Caco-2 (cell line): ENCODE data around the gene APOM. TPM values are rescaled to one million over a fixed set of nuclear protein-coding genes. Genes with fewer than 3 reads are reported as not detected.
A peak's percentile ranks its signal among the peaks of the same experiment; 100 is the strongest.

ENCODE experiments used
- BruUV-seq: library from RNA; stranded (reverse); fragments of 400-500 nt; replicated peaks from 2 replicates; lab custom pipeline; 2021; lab: Mats Ljungman, UMichigan
- CTCF ChIA-PET: fragments of 300-600 bp; sonication (Branson Sonifier 250); formaldehyde crosslinking; loops from one replicate; lab custom pipeline; 2022; ENCODE audit warnings: antibody characterized with exemption; lab: Charles Lee
- POLR2A ChIA-PET: fragments of 300-600 bp; sonication (Branson Sonifier 250); formaldehyde crosslinking; loops from one replicate; lab custom pipeline; 2022; ENCODE audit warnings: antibody characterized with exemption; lab: Charles Lee
- DNase-seq, 2 experiments: peaks; one replicate each; pipeline versions ENCODE4 v3.0.0 to v3.0.0-alpha.2; 2020 to 2022
- H3K27me3 ChIP-seq: replicated peaks from 2 replicates; pipeline ENCODE4 v1.6.0; 2011; ENCODE audit warnings: low read length; ENCODE audit not compliant: control insufficient read depth, insufficient read depth
- H3K36me3 ChIP-seq: 2 replicates; pipeline ENCODE4 v1.5.1; 2011; ENCODE audit warnings: low read length; ENCODE audit not compliant: control insufficient read depth, insufficient read depth
- H3K4me1 ChIP-seq: fragments of 250-450 bp; sonication (Bioruptor Pico); 2 replicates; pipeline ENCODE4 v1.5.1; 2020; ENCODE audit warnings: mild to moderate bottlenecking
- H3K4me3 ChIP-seq: 2 replicates; pipeline ENCODE4 v1.5.1; 2011; ENCODE audit warnings: low read depth, mild to moderate bottlenecking, control low read depth, low read length
- H3K9me3 ChIP-seq: fragments of 250-450 bp; sonication (Bioruptor Pico); 2 replicates; pipeline ENCODE4 v1.5.1; 2020; ENCODE audit warnings: mild to moderate bottlenecking, moderate library complexity
- H3K27ac Mint-ChIP-seq: one replicate; pipeline ENCODE4 v1.8.0; 2022; ENCODE audit warnings: mixed read lengths; ENCODE audit not compliant: unreplicated experiment
- H3K27me3 Mint-ChIP-seq: one replicate; pipeline ENCODE4 v1.8.0; 2022; ENCODE audit warnings: mixed read lengths; ENCODE audit not compliant: insufficient read depth, unreplicated experiment
- H3K36me3 Mint-ChIP-seq: one replicate; pipeline ENCODE4 v1.8.0; 2022; ENCODE audit warnings: mild to moderate bottlenecking, mixed read lengths; ENCODE audit not compliant: insufficient read depth, unreplicated experiment
- H3K4me1 Mint-ChIP-seq: one replicate; pipeline ENCODE4 v1.8.0; 2022; ENCODE audit warnings: low read depth, mixed read lengths; ENCODE audit not compliant: unreplicated experiment
- H3K4me3 Mint-ChIP-seq: one replicate; pipeline ENCODE4 v1.8.0; 2022; ENCODE audit warnings: mild to moderate bottlenecking, moderate library complexity, mixed read lengths; ENCODE audit not compliant: unreplicated experiment
- H3K9me3 Mint-ChIP-seq: one replicate; pipeline ENCODE4 v1.8.0; 2022; ENCODE audit warnings: mixed read lengths; ENCODE audit not compliant: unreplicated experiment
- intact Hi-C: fragments of 100-400 bp; cut with micrococcal nuclease; formaldehyde crosslinking; loops from one replicate; pipeline ENCODE4 v1.10.0; 2022; ENCODE audit not compliant: unreplicated experiment
- total RNA-seq: library from RNA; stranded (reverse); gene quantifications from 2 replicates; pipeline ENCODE4 v1.2.3, GENCODE V29; 2022
- TF ChIP-seq, protein P1 (sequence below), 2 experiments: fragments of 200-600 bp in 1 of 2; IDR thresholded peaks; 1 replicate in 1 of 2; 2 replicates in 1 of 2; pipeline versions ENCODE4 v1.5.1 to v1.8.0; 2011 to 2022; ENCODE audit warnings: antibody characterized with exemption in 1 of 2, control low read depth in 1 of 2, inconsistent platforms in 1 of 2, low read depth in 1 of 2, low read length in 1 of 2, mild to moderate bottlenecking in 1 of 2, moderate library complexity in 1 of 2; ENCODE audit not compliant: insufficient read depth in 1 of 2, severe bottlenecking in 1 of 2, unreplicated experiment in 1 of 2

The APOM gene
- total RNA-seq, 1 experiment from 2014 or later = 15.8 TPM

DNA sequence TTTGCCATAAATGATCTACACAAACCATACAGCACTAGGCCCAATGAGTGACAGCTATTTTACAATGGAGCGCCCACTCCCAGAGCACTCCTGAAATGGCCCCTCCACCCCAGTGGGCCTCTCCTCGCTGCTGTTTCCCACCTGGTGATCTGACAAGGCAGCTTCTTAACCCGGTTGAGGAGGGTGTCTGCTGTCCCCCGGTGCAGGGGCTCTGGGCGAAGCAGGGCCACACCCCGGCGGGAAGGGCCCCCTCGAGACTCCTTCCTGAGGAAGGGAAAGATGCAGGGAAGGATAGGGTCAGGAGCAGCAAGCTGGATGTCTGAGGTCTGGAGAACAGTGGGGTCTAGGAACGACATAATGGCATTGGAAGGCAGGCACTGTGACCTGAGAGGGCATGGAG lies 37.2 kb downstream of the APOM start:
- no TSS peak for BruUV-seq
- no peak for DNase-seq
- Mint-ChIP-seq H3K4me1 (peaks cover 39% of the 10 kb centered on the region), H3K4me3 (no peak overlapping the region), H3K36me3 (peaks cover 62% of the 10 kb centered on the region), H3K27ac (peak overlapping the region; percentile 2), H3K9me3 (no peaks in the 10 kb centered on the region), H3K27me3 (no peaks in the 10 kb centered on the region)
- Histone ChIP-seq H3K36me3 (peaks cover 9% of the 10 kb centered on the region), H3K27me3 (no peaks in the 10 kb centered on the region), H3K4me3 (no peak overlapping the region), H3K9me3 (no peaks in the 10 kb centered on the region), H3K4me1 (peaks cover 37% of the 10 kb centered on the region)
- POLR2A ChIA-PET = no interaction called here
- TF ChIP-seq, protein P1, sequence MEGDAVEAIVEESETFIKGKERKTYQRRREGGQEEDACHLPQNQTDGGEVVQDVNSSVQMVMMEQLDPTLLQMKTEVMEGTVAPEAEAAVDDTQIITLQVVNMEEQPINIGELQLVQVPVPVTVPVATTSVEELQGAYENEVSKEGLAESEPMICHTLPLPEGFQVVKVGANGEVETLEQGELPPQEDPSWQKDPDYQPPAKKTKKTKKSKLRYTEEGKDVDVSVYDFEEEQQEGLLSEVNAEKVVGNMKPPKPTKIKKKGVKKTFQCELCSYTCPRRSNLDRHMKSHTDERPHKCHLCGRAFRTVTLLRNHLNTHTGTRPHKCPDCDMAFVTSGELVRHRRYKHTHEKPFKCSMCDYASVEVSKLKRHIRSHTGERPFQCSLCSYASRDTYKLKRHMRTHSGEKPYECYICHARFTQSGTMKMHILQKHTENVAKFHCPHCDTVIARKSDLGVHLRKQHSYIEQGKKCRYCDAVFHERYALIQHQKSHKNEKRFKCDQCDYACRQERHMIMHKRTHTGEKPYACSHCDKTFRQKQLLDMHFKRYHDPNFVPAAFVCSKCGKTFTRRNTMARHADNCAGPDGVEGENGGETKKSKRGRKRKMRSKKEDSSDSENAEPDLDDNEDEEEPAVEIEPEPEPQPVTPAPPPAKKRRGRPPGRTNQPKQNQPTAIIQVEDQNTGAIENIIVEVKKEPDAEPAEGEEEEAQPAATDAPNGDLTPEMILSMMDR (IDR thresholded peaks at IDR 0.05; ENCODE audit: insufficient read depth in 1 of 2, low read depth in 1 of 2, low read length in 1 of 2, severe bottlenecking in 1 of 2, unreplicated experiment in 1 of 2) = no peak
- CTCF ChIA-PET = interaction anchor here (0.7 kb wide), 1 partner anchor 98 kb away, joined by 3 read pairs; no protein-coding TSS in a partner anchor
- intact Hi-C loops = no loop called here

DNA sequence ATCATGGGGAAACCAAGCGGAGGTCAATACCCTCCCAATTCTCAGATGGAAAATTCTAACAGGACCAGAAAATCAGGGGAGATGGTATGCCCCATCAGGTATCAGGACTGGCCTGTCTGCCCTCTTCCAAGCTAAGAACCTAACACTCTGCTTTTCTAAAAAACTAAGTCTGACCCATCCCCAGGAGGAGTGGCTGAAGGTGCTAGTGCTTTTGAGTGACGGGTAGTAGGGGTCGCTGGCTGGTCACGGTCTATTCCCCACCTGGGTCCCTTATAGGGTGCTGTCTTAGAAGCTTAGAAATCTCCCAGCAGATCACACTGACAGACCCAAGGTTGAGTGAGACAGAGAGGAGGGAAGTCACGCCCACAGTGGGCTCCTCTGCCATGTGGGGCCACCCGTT lies 37.8 kb downstream of the APOM start:
- BruUV-seq = no TSS peak
- TF ChIP-seq, protein P1 (IDR thresholded peaks at IDR 0.05; ENCODE audit: insufficient read depth in 1 of 2, low read depth in 1 of 2, low read length in 1 of 2, severe bottlenecking in 1 of 2, unreplicated experiment in 1 of 2) = no peak
- H3K27me3 ChIP-seq = no peaks in the 10 kb centered on the region
- no peak overlapping the region for H3K4me3 Mint-ChIP-seq
- peaks cover 37% of the 10 kb centered on the region for H3K4me1 ChIP-seq
- H3K36me3 ChIP-seq = peaks cover 7% of the 10 kb centered on the region
- ChIA-PET POLR2A (no interaction called here), CTCF (no interaction called here)
- H3K36me3 Mint-ChIP-seq = peaks cover 61% of the 10 kb centered on the region
- intact Hi-C loops = no loop called here
- no peak for DNase-seq
- H3K27ac Mint-ChIP-seq = no peak overlapping the region
- H3K9me3 ChIP-seq = no peaks in the 10 kb centered on the region
- H3K27me3 Mint-ChIP-seq = no peaks in the 10 kb centered on the region
- H3K9me3 Mint-ChIP-seq = no peaks in the 10 kb centered on the region
- H3K4me1 Mint-ChIP-seq = peaks cover 39% of the 10 kb centered on the region
- no peak overlapping the region for H3K4me3 ChIP-seq

DNA sequence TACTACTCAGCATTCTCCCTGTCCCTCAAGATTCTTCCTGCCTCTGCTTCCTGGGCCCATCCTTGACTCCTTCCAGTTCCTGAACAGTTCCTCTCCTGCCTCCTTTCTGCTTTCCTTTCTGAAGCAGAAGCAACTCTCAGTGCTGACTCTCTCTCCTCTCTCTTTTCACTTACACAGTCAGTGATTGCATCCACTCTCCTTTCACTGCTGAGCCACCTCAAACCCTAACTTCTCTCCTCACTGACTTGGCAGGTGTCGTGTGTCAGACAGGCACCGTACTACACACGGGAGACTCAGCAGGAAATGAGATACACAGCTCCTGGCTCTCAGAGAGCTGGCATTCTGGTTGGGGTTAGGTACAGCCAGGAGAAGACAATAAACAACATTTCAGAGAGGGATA lies 41.9 kb downstream of the APOM start:
- H3K27me3 ChIP-seq = no peaks in the 10 kb centered on the region
- H3K36me3 Mint-ChIP-seq = peaks cover 54% of the 10 kb centered on the region
- no peaks in the 10 kb centered on the region for H3K9me3 Mint-ChIP-seq
- H3K4me1 ChIP-seq = peaks cover 33% of the 10 kb centered on the region
- CTCF ChIA-PET = no interaction called here
- POLR2A ChIA-PET = no interaction called here
- peaks cover 28% of the 10 kb centered on the region for H3K4me1 Mint-ChIP-seq
- H3K9me3 ChIP-seq = no peaks in the 10 kb centered on the region
- peaks cover 6% of the 10 kb centered on the region for H3K36me3 ChIP-seq
- no TSS peak for BruUV-seq
- H3K4me3 Mint-ChIP-seq = no peak overlapping the region
- no peaks in the 10 kb centered on the region for H3K27me3 Mint-ChIP-seq
- peak overlapping the region; percentile 2 for H3K27ac Mint-ChIP-seq
- H3K4me3 ChIP-seq = no peak overlapping the region
- intact Hi-C loops = no loop called here
- TF ChIP-seq, protein P1 (IDR thresholded peaks at IDR 0.05; ENCODE audit: insufficient read depth in 1 of 2, low read depth in 1 of 2, low read length in 1 of 2, severe bottlenecking in 1 of 2, unreplicated experiment in 1 of 2) = no peak
- DNase-seq = no peak
